Lower lobe of right lung (tissue), 2 donors: Measurements from ENCODE around the gene SPNS2. TPM values are rescaled to one million over a fixed set of nuclear protein-coding genes. Genes with fewer than 3 reads are reported as not detected.

ENCODE experiments used
- ATAC-seq, 2 donors: fragments of 200-7000 bp; cut with Tn5 transposase; one replicate each; pipeline ENCODE4 v1.9.1; 2020 to 2022; ENCODE audit warnings: mild to moderate bottlenecking in 2 of 2, moderate library complexity in 2 of 2
- DNase-seq: peaks from one replicate; pipeline ENCODE4 v3.0.0-alpha.2; 2020
- H3K27ac ChIP-seq: fragments of 200-600 bp; one replicate; pipeline ENCODE4 v1.8.0; 2022
- H3K27me3 ChIP-seq: fragments of 200-600 bp; one replicate; pipeline ENCODE4 v1.8.0; 2022; ENCODE audit warnings: low read depth
- H3K36me3 ChIP-seq: fragments of 200-600 bp; one replicate; pipeline ENCODE4 v1.8.0; 2022; ENCODE audit warnings: mild to moderate bottlenecking
- H3K4me1 ChIP-seq: fragments of 200-600 bp; one replicate; pipeline ENCODE4 v1.8.0; 2022
- H3K4me3 ChIP-seq: fragments of 200-600 bp; one replicate; pipeline ENCODE4 v1.8.0; 2022; ENCODE audit warnings: mild to moderate bottlenecking
- H3K9me3 ChIP-seq: fragments of 200-600 bp; one replicate; pipeline ENCODE4 v1.8.0; 2022
- intact Hi-C: fragments of 100-400 bp; cut with DNase I; formaldehyde crosslinking; loops from one replicate; pipeline ENCODE4 v1.11.0; 2022
- total RNA-seq: library from RNA; stranded (reverse); fragmentation: NEBNext Ultra II Directional; extraction: Animal tissue kit (Norgen Biotek cat#: 25700); gene quantifications from one replicate; pipeline ENCODE4 v1.2.1, GENCODE V29; 2021
- TF ChIP-seq, protein P1 (sequence below): fragments of 200-600 bp; IDR thresholded peaks from one replicate; pipeline ENCODE4 v1.8.0; 2022; ENCODE audit warnings: antibody characterized with exemption, mild to moderate bottlenecking
- donor health status: DM: no; HTN: yes; CAD: no; lungs with severe emphysema.

Gene SPNS2
- total RNA-seq, 1 donor from 2014 or later: 42.0 TPM

DNA sequence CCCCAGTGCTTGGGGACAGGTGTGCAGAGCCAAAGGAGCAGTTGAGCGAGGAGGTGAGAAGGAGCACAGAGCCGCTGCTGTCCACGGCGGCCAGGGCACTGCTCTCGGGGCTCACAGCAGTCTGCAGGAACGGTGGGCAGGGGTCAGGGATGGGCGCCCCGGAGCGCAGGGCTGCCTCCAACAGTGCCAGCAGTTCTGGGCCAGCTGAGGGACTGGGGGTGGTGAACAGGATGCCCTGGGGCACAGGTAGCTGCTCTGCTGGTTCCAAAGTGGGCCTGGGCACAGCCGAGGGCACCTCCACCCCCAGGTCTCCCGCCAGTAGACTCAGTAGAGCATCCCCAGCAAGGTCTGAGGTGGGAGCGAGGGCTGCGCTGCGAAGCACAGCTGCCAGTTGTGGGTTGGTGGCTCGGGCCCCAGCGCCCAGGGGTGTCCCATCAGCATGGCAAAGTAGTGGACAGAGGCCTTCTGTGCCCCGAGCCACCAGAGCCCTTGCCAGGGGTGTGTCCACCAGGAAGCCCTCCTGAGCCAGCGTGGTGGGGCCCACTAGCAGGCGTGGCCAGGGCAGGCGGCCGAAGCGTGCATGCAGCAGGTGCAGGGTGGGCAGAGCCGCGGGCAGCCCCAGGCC is 59.8 kb downstream of the SPNS2 start:
- DNase-seq: peak; percentile 44
- ATAC-seq: no peak
- intact Hi-C loops: no loop called here

GRCh38 chr17:4559139-4559791 is 60.6 kb downstream of the SPNS2 start:
- DNase-seq: peak; percentile 45

More for the DNA sequence above, 59.8 kb downstream of the SPNS2 start:
- peaks cover 34% of the 10 kb centered on the region for H3K4me1 ChIP-seq
- no peaks in the 10 kb centered on the region for H3K9me3 ChIP-seq
- peaks cover 5% of the 10 kb centered on the region for H3K36me3 ChIP-seq
- no peaks in the 10 kb centered on the region for H3K27me3 ChIP-seq
- no peak overlapping the region for H3K4me3 ChIP-seq
- TF ChIP-seq, protein P1, sequence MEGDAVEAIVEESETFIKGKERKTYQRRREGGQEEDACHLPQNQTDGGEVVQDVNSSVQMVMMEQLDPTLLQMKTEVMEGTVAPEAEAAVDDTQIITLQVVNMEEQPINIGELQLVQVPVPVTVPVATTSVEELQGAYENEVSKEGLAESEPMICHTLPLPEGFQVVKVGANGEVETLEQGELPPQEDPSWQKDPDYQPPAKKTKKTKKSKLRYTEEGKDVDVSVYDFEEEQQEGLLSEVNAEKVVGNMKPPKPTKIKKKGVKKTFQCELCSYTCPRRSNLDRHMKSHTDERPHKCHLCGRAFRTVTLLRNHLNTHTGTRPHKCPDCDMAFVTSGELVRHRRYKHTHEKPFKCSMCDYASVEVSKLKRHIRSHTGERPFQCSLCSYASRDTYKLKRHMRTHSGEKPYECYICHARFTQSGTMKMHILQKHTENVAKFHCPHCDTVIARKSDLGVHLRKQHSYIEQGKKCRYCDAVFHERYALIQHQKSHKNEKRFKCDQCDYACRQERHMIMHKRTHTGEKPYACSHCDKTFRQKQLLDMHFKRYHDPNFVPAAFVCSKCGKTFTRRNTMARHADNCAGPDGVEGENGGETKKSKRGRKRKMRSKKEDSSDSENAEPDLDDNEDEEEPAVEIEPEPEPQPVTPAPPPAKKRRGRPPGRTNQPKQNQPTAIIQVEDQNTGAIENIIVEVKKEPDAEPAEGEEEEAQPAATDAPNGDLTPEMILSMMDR: no peak
- H3K27ac ChIP-seq: no peak overlapping the region

GRCh38 chr17:4559966-4560365 is 61.3 kb downstream of the SPNS2 start:
- Histone ChIP-seq H3K27ac (no peak overlapping the region), H3K4me1 (peaks cover 21% of the 10 kb centered on the region), H3K9me3 (no peaks in the 10 kb centered on the region), H3K4me3 (peak overlapping the region; percentile 23), H3K36me3 (no peaks in the 10 kb centered on the region), H3K27me3 (no peaks in the 10 kb centered on the region)
- intact Hi-C loops: loop anchor here (10.0 kb wide), 1 partner anchor 65 kb away; no protein-coding TSS in a partner anchor
- ATAC-seq (no peak), DNase-seq (no peak)
- TF ChIP-seq, protein P1: no peak

More at GRCh38 chr17:4559139-4559791, 60.6 kb downstream of the SPNS2 start:
- Histone ChIP-seq H3K4me1 (peaks cover 26% of the 10 kb centered on the region), H3K27me3 (no peaks in the 10 kb centered on the region), H3K27ac (no peak overlapping the region), H3K4me3 (peak overlapping the region; percentile 23), H3K9me3 (no peaks in the 10 kb centered on the region), H3K36me3 (no peaks in the 10 kb centered on the region)
- intact Hi-C loops: no loop called here
- ATAC-seq: no peak
- TF ChIP-seq, protein P1: no peak

DNA sequence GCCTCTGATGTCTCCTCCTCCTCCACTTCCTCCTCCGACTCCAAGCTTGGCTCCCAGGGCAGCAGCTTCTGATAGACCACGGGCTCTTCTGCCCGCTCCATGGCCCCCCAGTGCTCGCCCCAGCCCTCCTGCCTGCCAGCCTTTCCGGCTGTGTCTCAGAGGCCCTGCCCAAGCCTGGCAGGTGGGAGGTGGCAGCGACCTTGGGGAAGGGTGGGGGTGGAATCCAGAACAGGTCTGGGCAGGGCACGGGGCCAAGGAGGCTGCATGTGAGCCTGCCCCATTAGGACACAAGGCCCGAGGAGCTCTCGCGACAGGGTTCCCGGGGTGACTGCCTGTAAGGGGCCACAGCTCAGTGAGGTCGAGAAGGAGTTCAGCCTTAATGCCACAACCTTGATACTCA is 61.7 kb downstream of the SPNS2 start, which contains the start of gene GGT6:
TSS of gene GGT6 (minus strand) at position 157 of the 400 bp plus-strand sequence. CDS start at position 101, 56 bp downstream.
- DNase-seq (peak; percentile 82), ATAC-seq (peak; percentile 71 to 75)
- Histone ChIP-seq H3K9me3 (no peaks in the 10 kb centered on the region), H3K27me3 (no peaks in the 10 kb centered on the region), H3K27ac (no peak within 1 kb of the TSS), H3K4me1 (peaks cover 24% of the 10 kb centered on the region), H3K36me3 (no peaks in the 10 kb centered on the region), H3K4me3 (peak within 1 kb of the TSS; percentile 23)
- intact Hi-C loops: loop anchor here (10.0 kb wide), 1 partner anchor 64 kb away; no protein-coding TSS in a partner anchor
- TF ChIP-seq, protein P1: no peak

- Histone ChIP-seq H3K36me3 (no peaks in the 10 kb centered on the region), H3K9me3 (no peaks in the 10 kb centered on the region), H3K27me3 (no peaks in the 10 kb centered on the region), H3K4me1 (peaks cover 24% of the 10 kb centered on the region), H3K27ac (no peak overlapping the region), H3K4me3 (no peak overlapping the region)
- intact Hi-C loops: loop anchor here (10.0 kb wide), 1 partner anchor 64 kb away; no protein-coding TSS in a partner anchor
- TF ChIP-seq, protein P1: no peak
- peak in 1 of 2 donors; percentile 2 for ATAC-seq
- peak; percentile 41 for DNase-seq
These were observed 62.2 kb downstream of the SPNS2 start for GRCh38 chr17:4560837-4561256.
